IPS-18c (cell line): ENCODE results near the gene SIPA1L3.

Experiments
- H3K4me3 ChIP-seq: 2 replicates; pipeline ENCODE4 v1.7.0; 2013; ENCODE audit warnings: low read depth, mild to moderate bottlenecking, low read length, moderate library complexity; ENCODE audit not compliant: insufficient read depth
- H3K9me3 ChIP-seq: one replicate; pipeline ENCODE4 v1.6.1; 2013; ENCODE audit warnings: mild to moderate bottlenecking, low read length, moderate library complexity; ENCODE audit not compliant: control insufficient read depth, insufficient read depth

Gene SIPA1L3

DNA sequence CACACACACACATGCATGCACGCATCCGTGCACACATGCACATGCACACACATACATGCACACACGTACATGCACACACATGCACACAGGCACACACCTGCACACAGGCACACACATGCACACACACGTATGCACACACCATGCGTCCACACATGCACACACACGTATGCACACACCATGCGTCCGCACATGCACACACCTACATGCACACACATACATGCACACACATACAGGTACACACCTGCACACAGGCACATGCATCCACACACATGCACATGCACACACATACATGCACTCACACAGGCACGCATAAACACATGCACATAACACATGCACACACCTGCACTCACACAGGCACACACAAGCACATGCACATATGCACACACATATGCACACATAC, 204.9 kb downstream of the SIPA1L3 start:
- H3K9me3 ChIP-seq: no peaks in the 10 kb centered on the region
- H3K4me3 ChIP-seq: no peak overlapping the region

DNA sequence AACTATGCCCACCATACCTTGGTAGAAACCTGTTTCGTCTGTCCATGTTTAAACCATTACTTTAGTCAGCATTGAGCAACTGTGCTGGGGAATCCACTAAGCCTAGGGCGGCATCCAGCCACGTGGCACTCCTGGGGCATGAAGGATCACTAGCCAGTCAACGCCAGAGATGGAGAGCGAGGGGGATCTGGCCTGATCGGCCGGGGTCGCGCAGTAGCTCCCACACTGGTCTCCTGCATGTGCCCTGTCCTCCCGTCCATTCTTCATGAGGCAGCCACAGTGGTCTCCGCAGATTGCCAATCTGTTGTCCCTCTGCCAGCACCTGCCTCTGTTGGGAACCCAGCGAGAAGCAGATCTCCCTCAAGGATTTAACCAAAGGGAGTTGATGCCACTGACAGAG, 207.6 kb downstream of the SIPA1L3 start:
- H3K4me3 ChIP-seq: no peak overlapping the region
- no peaks in the 10 kb centered on the region for H3K9me3 ChIP-seq

DNA sequence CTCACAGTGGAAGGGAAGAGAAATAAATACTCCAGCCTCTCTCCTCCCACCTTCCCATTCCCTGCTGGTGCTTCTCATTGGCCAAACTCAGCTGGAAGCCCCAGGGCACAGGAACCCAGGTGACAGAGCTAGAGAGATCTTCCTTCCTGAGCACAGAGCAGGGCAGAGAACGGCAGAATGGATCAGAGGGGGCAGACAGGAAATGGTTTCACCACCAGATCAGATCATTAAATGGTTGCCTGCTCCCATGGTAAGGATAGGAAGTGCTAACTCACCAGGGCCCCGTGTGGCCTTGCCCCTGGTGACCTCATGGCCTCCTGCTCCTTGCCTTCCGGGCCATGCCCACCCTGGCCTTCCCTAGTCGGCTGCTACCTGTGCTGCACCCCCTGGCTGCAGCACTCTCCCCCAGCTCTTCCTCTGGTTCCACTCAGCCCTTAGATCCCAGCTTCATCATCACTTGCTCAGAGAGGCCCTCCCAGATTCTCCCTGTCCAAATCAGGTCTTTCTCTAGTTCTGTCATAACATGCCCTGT, 208.3 kb downstream of the SIPA1L3 start:
- Histone ChIP-seq H3K9me3 (no peaks in the 10 kb centered on the region), H3K4me3 (no peak overlapping the region)

DNA sequence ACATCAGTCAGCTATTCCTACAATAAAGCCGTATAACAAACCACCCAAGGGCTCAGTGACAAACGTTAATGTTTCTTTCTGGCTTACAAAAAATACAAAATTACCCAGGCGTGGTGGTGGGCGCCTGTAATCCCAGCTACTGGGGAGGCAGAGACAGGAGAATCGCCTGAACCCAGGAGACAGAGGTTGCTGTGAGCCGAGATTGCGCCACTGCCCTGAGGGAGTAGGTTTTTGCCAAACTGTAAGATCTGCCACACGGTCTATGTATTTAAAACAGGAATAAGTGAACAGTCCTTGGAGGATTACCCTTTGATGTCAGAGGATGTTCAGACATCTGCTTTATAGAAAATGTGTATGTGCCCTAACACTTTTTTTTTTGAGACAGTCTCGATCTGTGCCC, 211.2 kb downstream of the SIPA1L3 start:
- Histone ChIP-seq H3K9me3 (no peaks in the 10 kb centered on the region), H3K4me3 (no peak overlapping the region)

DNA sequence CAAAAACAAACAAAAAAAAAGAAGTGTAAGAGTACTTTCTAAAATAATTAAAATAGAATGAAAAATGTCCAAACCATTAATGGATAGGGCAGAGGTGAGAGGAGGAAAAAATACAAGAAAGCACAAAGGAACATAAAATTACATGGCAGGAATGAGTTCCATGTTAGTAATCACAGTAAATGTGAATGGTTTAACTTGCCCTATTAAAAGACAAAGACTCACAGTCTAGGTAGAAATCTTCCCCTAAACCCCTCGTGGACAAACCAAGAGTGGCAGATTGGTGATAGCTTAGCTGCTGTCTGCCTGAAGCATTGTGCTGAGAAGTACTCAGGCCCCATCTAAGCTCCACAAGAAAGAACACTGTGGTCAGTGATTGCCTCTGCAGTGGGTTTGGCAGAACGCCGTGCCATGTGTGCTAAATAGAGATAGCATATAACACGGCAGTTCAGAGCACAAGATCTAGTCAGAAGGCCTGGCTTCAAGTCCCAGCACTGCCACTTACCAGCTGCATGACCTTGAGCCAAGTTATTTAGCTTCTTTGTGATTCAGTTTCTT, 213.5 kb downstream of the SIPA1L3 start:
- H3K9me3 ChIP-seq: no peaks in the 10 kb centered on the region
- no peak overlapping the region for H3K4me3 ChIP-seq

DNA sequence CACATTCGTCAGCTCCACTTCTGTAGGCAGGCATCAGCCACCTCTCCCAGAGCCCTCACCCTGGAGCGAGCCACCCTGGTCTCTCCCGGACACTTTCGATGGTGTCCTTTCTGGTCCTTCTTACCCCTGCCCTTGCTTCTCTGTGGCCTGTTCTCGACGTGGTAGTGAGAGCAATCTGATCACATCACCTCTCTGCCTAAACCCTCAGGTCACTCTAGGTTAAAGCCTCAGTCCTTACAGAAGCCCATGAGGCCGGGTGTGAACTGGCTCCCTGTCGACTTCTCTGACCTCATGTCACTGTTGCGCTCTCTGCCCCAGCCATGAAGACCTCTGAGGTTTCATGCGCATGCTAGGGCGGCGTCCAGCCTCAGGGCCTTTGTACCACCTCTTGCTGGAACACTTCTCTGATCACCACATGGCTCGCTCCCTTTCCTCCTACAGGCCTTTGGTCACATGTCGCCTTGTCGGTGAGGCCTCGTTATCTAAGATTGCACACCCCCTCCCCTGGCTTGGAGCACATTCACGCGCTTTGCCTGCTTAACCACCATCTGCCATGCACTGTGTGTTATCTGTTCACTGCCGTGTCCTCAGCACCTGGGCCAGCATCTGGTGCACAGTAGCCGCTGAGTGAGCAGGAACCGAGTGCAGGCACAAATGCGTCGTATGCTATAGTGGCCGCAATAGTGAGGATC, 215.5 kb downstream of the SIPA1L3 start:
- H3K9me3 ChIP-seq: no peaks in the 10 kb centered on the region
- no peak overlapping the region for H3K4me3 ChIP-seq

DNA sequence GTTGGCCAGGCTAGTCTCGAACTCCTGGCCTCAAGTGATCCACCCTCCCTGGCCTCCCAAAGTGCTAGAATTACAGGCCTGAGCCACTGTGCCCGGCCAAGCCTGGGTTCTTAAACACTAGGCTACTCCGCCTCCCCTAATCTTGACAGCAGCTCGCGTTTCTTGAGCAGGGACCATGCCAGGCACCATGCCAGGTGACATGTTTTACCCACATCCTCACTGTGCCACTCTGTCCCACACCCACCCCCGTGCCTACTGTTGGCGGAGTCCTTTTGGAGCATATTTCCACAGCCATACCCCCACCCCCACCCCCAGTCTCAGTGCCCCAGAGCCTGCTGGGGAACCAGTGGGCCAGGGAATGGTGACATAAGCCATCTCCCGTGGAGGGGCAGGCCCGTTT, 218.2 kb downstream of the SIPA1L3 start:
- H3K4me3 ChIP-seq: no peak overlapping the region
- no peaks in the 10 kb centered on the region for H3K9me3 ChIP-seq

DNA sequence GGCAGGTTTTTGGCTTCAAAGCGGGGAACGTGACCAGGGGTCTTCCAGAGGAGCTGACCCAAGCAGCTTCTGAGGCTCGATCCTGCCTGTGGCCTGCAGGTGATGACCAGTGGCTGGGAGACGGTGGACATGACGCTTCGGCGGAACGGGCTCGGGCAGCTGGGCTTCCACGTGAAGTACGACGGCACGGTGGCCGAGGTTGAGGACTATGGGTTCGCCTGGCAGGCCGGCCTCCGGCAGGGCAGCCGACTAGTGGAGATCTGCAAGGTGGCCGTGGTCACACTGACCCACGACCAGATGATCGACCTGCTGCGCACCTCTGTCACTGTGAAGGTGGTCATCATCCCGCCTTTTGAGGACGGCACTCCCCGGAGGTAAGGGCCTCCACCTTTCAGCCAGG, 223.4 kb downstream of the SIPA1L3 start:
- H3K9me3 ChIP-seq: no peaks in the 10 kb centered on the region
- no peak overlapping the region for H3K4me3 ChIP-seq

DNA sequence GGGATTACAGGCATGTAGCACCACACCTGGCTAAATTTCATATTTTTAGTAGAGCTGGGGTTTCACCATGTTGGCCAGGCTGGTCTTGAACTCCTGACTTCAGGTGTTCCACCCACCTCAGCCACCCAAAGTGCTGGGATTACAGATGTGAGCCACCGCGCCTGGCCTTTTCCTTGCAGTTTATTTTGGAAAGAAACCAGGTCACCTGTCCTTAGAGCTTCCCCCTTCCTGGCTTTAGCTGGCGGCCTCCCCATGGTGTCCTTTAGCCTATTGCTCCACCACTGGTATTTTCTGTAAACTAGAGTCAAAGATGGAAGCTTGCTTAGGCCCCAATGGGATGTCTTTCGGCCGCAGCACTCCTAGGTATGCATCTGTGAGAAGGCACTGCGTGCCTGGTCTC, 225.8 kb downstream of the SIPA1L3 start:
- no peaks in the 10 kb centered on the region for H3K9me3 ChIP-seq
- no peak overlapping the region for H3K4me3 ChIP-seq

DNA sequence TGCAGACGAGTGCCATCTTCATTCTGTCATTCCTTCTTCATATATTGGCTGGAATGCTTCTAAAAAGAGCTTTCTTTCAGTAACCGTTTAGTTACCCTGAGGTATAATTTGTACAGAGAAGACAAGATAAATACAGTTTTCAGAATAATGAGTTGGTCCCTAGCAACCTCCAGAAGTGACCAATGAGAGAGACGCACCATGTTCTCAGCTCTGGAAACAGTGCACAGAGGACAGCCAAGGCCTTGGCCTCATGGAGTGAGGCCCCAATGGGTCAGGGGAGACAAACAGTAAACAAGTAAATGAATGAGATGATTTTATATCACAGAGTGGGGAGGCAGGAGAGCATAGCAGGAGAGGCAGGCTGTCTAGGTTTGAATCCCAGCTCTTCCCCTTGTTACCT, 226.3 kb downstream of the SIPA1L3 start:
- H3K9me3 ChIP-seq: no peaks in the 10 kb centered on the region
- no peak overlapping the region for H3K4me3 ChIP-seq

DNA sequence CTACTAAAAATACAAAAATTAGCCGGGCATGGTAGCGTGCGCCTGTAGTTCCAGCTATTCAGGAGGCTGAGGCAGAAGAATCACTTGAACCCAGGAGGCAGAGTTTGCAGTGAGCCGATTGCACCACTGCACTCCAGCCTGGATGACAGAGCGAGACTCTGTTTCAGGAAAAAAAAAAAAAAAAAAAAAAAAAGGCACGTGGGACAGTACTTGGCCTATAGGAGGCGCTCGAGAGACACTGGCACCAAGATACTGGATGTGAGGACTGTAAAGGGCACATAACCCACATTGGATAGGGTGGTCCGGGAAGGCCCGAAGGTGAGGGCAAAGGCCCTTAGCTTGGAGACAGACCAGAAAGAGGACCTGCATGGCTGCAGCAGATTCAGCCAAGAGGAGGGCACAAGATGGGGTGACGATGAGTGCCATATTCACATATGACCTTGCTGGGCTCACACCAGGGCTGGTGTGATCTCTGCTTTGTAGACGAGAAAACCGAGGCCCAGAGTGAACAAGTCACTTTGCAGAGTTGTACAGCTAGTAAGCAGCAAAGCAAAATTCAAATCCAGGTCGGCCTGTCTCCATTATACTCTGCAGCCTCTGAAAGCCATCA, 227.6 kb downstream of the SIPA1L3 start:
- no peaks in the 10 kb centered on the region for H3K9me3 ChIP-seq
- H3K4me3 ChIP-seq: no peak overlapping the region

DNA sequence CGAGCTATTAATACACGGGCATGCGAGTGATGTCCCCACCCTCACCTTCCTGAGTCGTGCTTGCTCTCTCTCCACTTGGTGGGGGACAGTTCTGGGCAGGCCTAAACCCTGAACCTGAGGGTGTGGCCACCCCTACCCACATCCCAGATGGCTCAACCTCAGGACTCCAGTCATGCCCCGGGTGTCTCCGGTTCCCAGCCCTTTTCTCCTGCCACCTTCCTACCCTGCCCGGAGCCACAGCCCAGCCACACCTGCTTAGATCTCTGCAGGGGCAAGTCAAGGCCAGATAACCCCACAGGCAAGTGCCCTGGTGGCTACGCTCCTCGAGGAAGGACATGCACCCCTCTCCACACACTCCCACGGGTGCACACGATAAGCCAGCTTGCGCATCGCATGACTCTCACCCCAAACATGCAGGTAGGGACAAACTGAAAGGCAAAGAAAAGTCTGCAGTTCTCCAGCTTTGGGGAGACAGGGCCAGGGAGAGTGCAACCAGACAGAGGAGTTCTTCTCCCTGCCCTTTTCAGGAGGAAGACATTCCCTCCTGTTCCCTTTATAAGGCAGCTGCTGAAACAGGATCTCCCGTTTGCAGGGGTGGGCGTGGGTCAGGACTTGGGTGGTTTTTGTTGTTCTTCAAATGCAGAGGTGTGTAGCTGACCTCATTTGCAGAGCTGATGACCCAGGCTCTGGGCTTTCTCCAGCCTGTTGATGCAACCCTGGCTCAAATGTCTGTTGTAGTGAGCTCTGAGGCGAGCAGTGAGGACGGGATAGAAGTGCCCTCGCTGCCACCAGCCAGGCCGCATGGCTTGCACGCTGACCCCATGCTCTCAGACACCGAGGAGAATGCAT, 228.4 kb downstream of the SIPA1L3 start:
- H3K9me3 ChIP-seq: no peaks in the 10 kb centered on the region
- H3K4me3 ChIP-seq: no peak overlapping the region

DNA sequence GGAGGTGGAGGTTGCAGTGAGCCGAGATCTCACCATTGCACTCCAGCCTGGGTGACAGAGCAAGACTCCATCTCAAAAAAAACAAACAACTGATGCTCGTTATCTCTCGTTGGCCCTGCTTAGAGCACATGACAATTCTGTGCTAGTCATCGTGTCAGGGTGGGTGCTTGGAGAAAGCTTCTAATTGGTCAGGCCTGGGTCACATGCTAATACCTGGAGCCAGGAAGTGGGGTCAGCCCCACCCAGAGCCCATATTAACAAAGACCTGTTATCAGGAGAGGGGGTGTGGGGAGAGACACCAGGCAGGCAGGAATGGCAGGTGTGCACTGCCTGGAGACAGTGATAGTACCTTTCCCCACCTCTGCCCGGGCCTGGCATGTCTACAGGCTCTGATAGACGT, 232.1 kb downstream of the SIPA1L3 start:
- Histone ChIP-seq H3K4me3 (no peak overlapping the region), H3K9me3 (no peaks in the 10 kb centered on the region)

DNA sequence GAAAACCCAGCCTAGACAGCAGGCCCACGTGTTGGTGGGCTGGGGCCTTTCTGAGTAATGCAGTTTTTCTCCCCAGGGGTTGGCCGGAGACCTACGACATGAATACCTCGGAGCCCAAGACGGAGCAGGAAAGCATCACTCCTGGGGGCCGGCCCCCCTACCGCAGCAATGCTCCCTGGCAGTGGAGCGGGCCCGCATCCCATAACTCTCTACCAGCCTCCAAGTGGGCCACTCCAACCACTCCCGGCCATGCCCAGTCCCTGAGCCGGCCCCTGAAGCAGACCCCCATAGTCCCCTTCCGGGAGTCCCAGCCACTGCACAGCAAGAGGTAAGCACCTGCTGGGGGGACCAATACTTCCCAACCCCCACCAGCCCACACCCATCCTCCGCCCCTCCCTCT, 234.1 kb downstream of the SIPA1L3 start:
- Histone ChIP-seq H3K4me3 (no peak overlapping the region), H3K9me3 (no peaks in the 10 kb centered on the region)

DNA sequence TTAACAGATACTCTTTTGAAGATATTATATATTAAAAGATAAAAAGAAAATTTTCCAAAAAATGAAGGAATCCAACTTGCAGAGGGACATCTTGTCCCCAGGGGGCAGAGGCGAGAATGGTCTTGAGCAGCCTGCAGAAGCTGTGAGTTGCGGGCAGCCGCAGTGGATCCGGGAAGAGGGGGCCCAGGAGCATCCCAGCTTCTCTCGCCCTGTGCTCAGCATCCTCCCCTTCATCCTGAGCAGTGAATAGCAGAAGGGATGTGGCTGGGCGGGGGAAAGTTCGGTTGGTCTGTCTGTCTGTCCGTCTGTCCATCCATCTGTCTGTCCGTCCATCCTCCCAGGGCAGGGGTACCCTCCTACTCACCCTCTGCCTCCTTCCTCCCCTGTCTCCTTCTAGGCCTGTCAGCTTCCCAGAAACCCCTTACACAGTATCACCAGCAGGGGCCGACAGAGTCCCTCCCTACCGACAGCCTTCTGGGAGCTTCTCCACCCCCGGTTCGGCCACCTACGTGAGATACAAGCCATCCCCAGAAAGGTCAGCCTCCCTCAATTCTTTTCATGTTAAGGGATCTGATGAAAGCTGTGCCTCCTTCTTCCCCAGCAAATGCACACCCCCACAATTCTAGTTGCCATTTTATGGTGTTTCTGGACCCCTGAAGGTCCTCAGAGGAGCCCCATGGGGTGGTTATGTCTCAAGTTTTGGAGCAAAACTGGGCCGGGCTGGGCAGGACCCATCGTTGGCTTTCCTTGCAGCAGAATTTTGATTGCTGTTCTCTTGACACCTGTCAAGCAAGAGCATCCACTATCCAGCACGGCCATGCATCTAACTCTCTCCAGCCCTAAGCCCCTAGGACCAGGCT, 235.4 kb downstream of the SIPA1L3 start:
- Histone ChIP-seq H3K9me3 (no peaks in the 10 kb centered on the region), H3K4me3 (no peak overlapping the region)

DNA sequence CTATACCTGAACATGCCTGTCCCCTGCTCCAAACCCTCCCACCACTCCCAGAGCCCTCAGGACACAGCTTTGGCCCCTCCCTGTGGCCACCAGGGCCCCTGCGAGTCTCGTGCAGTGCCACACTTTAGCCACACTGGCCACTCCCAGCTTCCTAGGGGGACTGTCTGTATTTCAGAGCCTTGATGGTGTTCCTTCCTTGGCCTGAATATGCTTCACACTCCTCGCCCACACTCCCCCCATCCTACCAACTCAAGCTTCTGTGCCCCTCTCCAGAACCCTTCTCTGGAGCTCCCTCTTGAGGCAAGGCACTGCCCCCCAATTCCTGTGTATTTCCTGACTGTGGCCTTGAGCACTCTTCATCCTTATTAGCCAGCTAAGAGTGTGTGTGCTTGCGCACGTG, 236.8 kb downstream of the SIPA1L3 start:
- H3K9me3 ChIP-seq: no peaks in the 10 kb centered on the region
- no peak overlapping the region for H3K4me3 ChIP-seq

DNA sequence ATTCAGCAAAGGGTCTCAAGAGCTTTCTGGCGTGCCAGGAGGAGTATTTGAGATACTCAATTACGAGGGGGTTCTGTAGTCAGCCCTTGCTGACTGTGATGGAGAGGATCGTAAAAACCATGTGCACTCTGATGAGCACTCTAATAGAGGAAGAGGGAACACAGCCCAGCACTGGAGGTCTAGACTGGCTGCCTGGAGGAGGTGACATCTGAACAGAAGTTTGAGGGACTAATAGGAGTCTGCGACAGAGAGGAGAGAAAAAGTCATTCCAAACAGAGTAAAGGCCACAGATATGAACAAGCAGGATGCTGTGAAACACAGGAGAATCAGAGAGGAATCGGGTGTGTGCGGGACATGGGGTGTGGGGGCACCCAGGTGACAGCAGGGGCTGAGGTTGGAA, 237.7 kb downstream of the SIPA1L3 start:
- no peaks in the 10 kb centered on the region for H3K9me3 ChIP-seq
- H3K4me3 ChIP-seq: no peak overlapping the region
